K562 (cell line): ENCODE data around the gene FSTL3. TPM values are rescaled to one million over a fixed set of nuclear protein-coding genes. Genes with fewer than 3 reads are reported as not detected.

Experiments used
- ATAC-seq: fragments of 200-7000 bp; cut with Tn5 transposase; 3 replicates; pipeline ENCODE4 v1.9.1; 2020; ENCODE audit warnings: moderate library complexity
- BruUV-seq: library from RNA; stranded (reverse); fragments of 400-500 nt; replicated peaks from 2 replicates; lab custom pipeline; 2021; lab: Mats Ljungman, UMichigan
- CTCF ChIA-PET: fragments of 300-600 bp; formaldehyde crosslinking; extraction: SDS; loops from one replicate; lab custom pipeline; 2021; ENCODE audit warnings: low intra/inter-chr PET ratio; lab: Yijun Ruan, JAX
- POLR2A ChIA-PET: fragments of 300-600, 350-650 bp; sonication (Branson Sonifier 250); formaldehyde crosslinking; extraction: SDS; loops from one replicate; lab custom pipeline; 2021; ENCODE audit warnings: antibody characterized with exemption, inconsistent platforms; lab: Yijun Ruan, JAX
- DNase-seq, 4 experiments: peaks; one replicate each; pipeline versions ENCODE4 v3.0.0 to v3.0.0-alpha.2; 2011 to 2018; ENCODE audit warnings: low spot score in 3 of 4, mixed read lengths in 3 of 4; ENCODE audit errors: extremely low read depth in 1 of 4
- FAIRE-seq: peaks from 2 replicates; lab custom pipeline; 2011; peaks lifted over from hg19 to GRCh38; lab: Jason Lieb, UNC
- H2AFZ ChIP-seq: 2 replicates; pipeline ENCODE4 v1.6.0; 2011; ENCODE audit warnings: low read depth, low read length, control low read depth, inconsistent platforms
- H3K27ac ChIP-seq: fragments of 200-600 bp; 3 replicates; pipeline ENCODE4 v1.8.0; 2011; ENCODE audit warnings: low read depth, mild to moderate bottlenecking, control low read depth, inconsistent platforms, low read length, moderate library complexity, mixed read lengths; ENCODE audit errors: extremely low read depth
- H3K27me3 ChIP-seq, 2 experiments: fragments of 300-600 bp in 1 of 2; 2 replicates in 1 of 2; 3 replicates in 1 of 2; pipeline versions ENCODE4 v1.6.0 to v1.8.0; 2011; ENCODE audit warnings: inconsistent platforms in 2 of 2, low read length in 2 of 2, mild to moderate bottlenecking in 1 of 2, mixed read lengths in 1 of 2, moderate library complexity in 1 of 2; ENCODE audit not compliant: control insufficient read depth in 2 of 2, insufficient read depth in 2 of 2
- H3K36me3 ChIP-seq: fragments of 300-600 bp; 3 replicates; pipeline ENCODE4 v1.8.0; 2011; ENCODE audit warnings: mild to moderate bottlenecking, low read length, inconsistent platforms; ENCODE audit not compliant: control insufficient read depth, insufficient read depth
- H3K4me1 ChIP-seq, 2 experiments: fragments of 200-600 bp in 1 of 2; replicated peaks in 1 of 2; 2 replicates in 1 of 2; 3 replicates in 1 of 2; pipeline versions ENCODE4 v1.5.1 to v1.8.0; 2011; ENCODE audit warnings: inconsistent platforms in 2 of 2, low read length in 2 of 2, mild to moderate bottlenecking in 1 of 2, mixed read lengths in 1 of 2, moderate library complexity in 1 of 2; ENCODE audit not compliant: control insufficient read depth in 2 of 2, insufficient read depth in 2 of 2
- H3K4me2 ChIP-seq: 2 replicates; pipeline ENCODE4 v1.6.1; 2011; ENCODE audit warnings: low read length, control low read depth, inconsistent platforms, mixed read lengths; ENCODE audit not compliant: insufficient read depth
- H3K4me3 ChIP-seq: fragments of 200-600 bp; sonication (generic), shearing (Covaris generic); 2 replicates; pipeline ENCODE4 v1.5.1; 2016; ENCODE audit warnings: control low read depth, inconsistent platforms
- H3K79me2 ChIP-seq: fragments of 200-600 bp; 3 replicates; pipeline ENCODE4 v1.8.0; 2011; ENCODE audit warnings: low read length, inconsistent platforms; ENCODE audit not compliant: control insufficient read depth, insufficient read depth
- H3K9ac ChIP-seq, 2 experiments: 2 replicates each; pipeline versions ENCODE4 v1.6.0 to v1.6.1; 2011; ENCODE audit warnings: low read depth in 2 of 2, low read length in 2 of 2, control low read depth in 1 of 2, inconsistent platforms in 1 of 2, mild to moderate bottlenecking in 1 of 2, mixed read lengths in 1 of 2; ENCODE audit not compliant: insufficient read depth in 1 of 2
- H3K9me1 ChIP-seq: one replicate; pipeline ENCODE4 v1.6.0; 2011; ENCODE audit warnings: inconsistent platforms, mild to moderate bottlenecking, low read length, moderate library complexity; ENCODE audit not compliant: control insufficient read depth, insufficient read depth
- H3K9me3 ChIP-seq: replicated peaks from 2 replicates; pipeline ENCODE4 v1.5.1; 2011; ENCODE audit warnings: low read depth, low read length, inconsistent platforms; ENCODE audit not compliant: control insufficient read depth, insufficient read depth
- H4K20me1 ChIP-seq: replicated peaks from 2 replicates; pipeline ENCODE4 v1.6.1; 2011; ENCODE audit warnings: low read length, inconsistent platforms, mixed read lengths; ENCODE audit not compliant: control insufficient read depth, insufficient read depth
- CCNT2 ChIP-seq: IDR thresholded peaks from 2 replicates; pipeline ENCODE4 v1.6.1; 2011; ENCODE audit warnings: borderline replicate concordance, low read depth, mild to moderate bottlenecking, moderate library complexity, mixed read lengths, low read length; ENCODE audit not compliant: insufficient read length; ENCODE audit errors: extremely low read depth
- CSDE1 ChIP-seq, 2 experiments: fragments of 450-650 bp; IDR thresholded peaks; 2 replicates each; pipeline ENCODE4 v1.6.1; 2016; ENCODE audit warnings: mild to moderate bottlenecking in 1 of 2
- ESRRA ChIP-seq: fragments of 450-650 bp; IDR thresholded peaks from 2 replicates; pipeline ENCODE4 v1.6.1; 2014; ENCODE audit warnings: low read depth, mild to moderate bottlenecking, moderate library complexity, borderline replicate concordance
- FOS ChIP-seq: IDR thresholded peaks from 3 replicates; pipeline ENCODE4 v1.6.1; 2011; ENCODE audit not compliant: insufficient read length; ENCODE audit errors: extremely low read depth
- L3MBTL2 ChIP-seq: fragments of 450-650 bp; IDR thresholded peaks from 2 replicates; pipeline ENCODE4 v1.6.1; 2016; ENCODE audit warnings: mild to moderate bottlenecking, moderate library complexity
- RBM15 ChIP-seq: fragments of 200-400 bp; formaldehyde crosslinking; IDR thresholded peaks from 2 replicates; pipeline ENCODE4 v1.6.1; 2018; ENCODE audit warnings: mild to moderate bottlenecking, low read length, moderate library complexity; ENCODE audit not compliant: insufficient read depth
- ZNF3 ChIP-seq: fragments of 250-450 bp; sonication (Bioruptor Pico); IDR thresholded peaks from 2 replicates; pipeline ENCODE4 v1.5.0; 2021; ENCODE audit warnings: mild to moderate bottlenecking, moderate library complexity
- ZNF695 ChIP-seq: fragments of 450-650 bp; formaldehyde crosslinking; IDR thresholded peaks from 2 replicates; pipeline ENCODE4 v1.4.0; 2020; ENCODE audit warnings: mild to moderate bottlenecking, moderate library complexity
- WGBS: fragments of 100-300 bp; shearing (Covaris generic); methylation state at CpG from one replicate; pipeline ENCODE4 v1.1.6; 2016; ENCODE audit warnings: low coverage, mixed read lengths; ENCODE audit not compliant: insufficient coverage; ENCODE audit errors: missing lambda C conversion rate; 5-methylcytosine and 5-hydroxymethylcytosine counted together
- in situ Hi-C: fragments of 300-500 bp; cut with MboI; formaldehyde crosslinking; loops from 4 replicates; pipeline ENCODE4 v1.15.0; 2018; ENCODE audit warnings: inconsistent platforms, mixed read lengths
- intact Hi-C: fragments of 100-400 bp; cut with micrococcal nuclease; formaldehyde crosslinking; loops from 2 replicates; pipeline ENCODE4 v1.14.2; 2022
- polyA plus RNA-seq, 8 experiments: library from polyadenylated mRNA; depleted of rRNA in 4 of 8; stranded (reverse) in 5 of 8; unstranded in 3 of 8; fragments of >200 nt; fragmentation: Nextera tagmentation in 2 of 8; fragmentation: Illumina TruSeq in 1 of 8; extraction: Ambion mirVana in 2 of 8; extraction: Trizol in 1 of 8; gene quantifications; 2 replicates each; pipeline versions ENCODE4 v1.2.1 to v1.2.3, GENCODE V29; 2011 to 2014; ENCODE audit warnings: inconsistent platforms in 1 of 8, missing spikeins in 1 of 8
- total RNA-seq, 7 experiments: library from RNA; depleted of rRNA in 6 of 7; stranded (reverse); fragments of >200 nt in 6 of 7; fragmentation: Illumina TruSeq in 2 of 7; extraction: Trizol in 2 of 7; gene quantifications; 2 replicates each; pipeline versions ENCODE4 v1.2.1 to v1.2.3, GENCODE V29; 2011 to 2021; ENCODE audit warnings: low replicate concordance in 1 of 7
- TF ChIP-seq, protein P1 (sequence below), 2 experiments: fragments of 450-650 bp in 1 of 2; sonication (generic) in 1 of 2; formaldehyde crosslinking; conservative IDR thresholded peaks; 2 replicates each; pipeline versions ENCODE4 v1.4.0 to v1.8.1; 2020 to 2022; ENCODE audit warnings: mild to moderate bottlenecking in 1 of 2, missing genetic modification reagents in 1 of 2
- TF ChIP-seq, protein P2 (sequence below), 2 experiments: fragments of 250-450 bp in 1 of 2; fragments of 450-650 bp in 1 of 2; sonication (Bioruptor Pico) in 1 of 2; IDR thresholded peaks; 2 replicates each; pipeline versions ENCODE4 v1.6.1 to v1.8.0; 2016 to 2021; ENCODE audit warnings: mild to moderate bottlenecking in 2 of 2, moderate library complexity in 2 of 2, missing compliant biosample characterization in 1 of 2, missing genetic modification characterization in 1 of 2
- TF ChIP-seq, protein P3 (sequence below): fragments of 250-450 bp; sonication (Bioruptor Pico); IDR thresholded peaks from 2 replicates; pipeline ENCODE4 v1.9.0; 2021; ENCODE audit warnings: mild to moderate bottlenecking, inconsistent platforms
- TF ChIP-seq, protein P4 (sequence below): fragments of 450-650 bp; IDR thresholded peaks from 2 replicates; pipeline ENCODE4 v1.6.1; 2014; ENCODE audit warnings: low read depth, mild to moderate bottlenecking, moderate library complexity, borderline replicate concordance

The FSTL3 gene
- total and polyA plus RNA-seq, 9 of the 15 experiments (the other 6 are each of a cell fraction or from before 2014, with no cell fraction given): 0.35 to 6.8 (median 4.2) TPM; not detected in 1

DNA sequence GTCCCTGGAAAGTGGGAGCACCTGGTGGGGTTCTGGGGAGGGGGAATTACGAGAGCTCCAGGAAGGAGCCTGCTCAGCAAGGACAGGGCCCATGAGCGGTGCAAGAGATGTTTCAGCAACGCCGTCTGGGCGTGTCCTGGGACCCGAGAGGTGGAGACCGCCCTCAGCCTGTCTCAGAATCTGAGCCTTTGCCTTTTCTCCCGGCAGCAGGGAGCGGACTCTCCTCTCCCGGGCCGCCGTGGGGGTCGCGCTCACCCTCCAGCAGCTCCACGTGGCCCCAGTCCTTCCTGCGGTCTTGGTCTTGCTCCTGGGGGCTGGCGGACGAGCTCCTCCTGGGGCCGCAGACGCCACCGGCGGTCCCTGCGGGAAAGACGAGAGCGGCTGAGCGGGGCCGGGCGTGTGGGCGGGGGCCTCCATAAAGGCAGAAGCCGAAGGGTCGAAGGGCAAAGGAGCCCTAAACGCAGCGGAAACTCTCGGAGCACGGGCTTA, 43.6 kb upstream of the FSTL3 start (continued):
- TF ChIP-seq, protein P1, sequence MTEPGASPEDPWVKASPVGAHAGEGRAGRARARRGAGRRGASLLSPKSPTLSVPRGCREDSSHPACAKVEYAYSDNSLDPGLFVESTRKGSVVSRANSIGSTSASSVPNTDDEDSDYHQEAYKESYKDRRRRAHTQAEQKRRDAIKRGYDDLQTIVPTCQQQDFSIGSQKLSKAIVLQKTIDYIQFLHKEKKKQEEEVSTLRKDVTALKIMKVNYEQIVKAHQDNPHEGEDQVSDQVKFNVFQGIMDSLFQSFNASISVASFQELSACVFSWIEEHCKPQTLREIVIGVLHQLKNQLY (CRISPR knock-in tag; conservative IDR thresholded peaks at IDR 0.05): no peak

DNA sequence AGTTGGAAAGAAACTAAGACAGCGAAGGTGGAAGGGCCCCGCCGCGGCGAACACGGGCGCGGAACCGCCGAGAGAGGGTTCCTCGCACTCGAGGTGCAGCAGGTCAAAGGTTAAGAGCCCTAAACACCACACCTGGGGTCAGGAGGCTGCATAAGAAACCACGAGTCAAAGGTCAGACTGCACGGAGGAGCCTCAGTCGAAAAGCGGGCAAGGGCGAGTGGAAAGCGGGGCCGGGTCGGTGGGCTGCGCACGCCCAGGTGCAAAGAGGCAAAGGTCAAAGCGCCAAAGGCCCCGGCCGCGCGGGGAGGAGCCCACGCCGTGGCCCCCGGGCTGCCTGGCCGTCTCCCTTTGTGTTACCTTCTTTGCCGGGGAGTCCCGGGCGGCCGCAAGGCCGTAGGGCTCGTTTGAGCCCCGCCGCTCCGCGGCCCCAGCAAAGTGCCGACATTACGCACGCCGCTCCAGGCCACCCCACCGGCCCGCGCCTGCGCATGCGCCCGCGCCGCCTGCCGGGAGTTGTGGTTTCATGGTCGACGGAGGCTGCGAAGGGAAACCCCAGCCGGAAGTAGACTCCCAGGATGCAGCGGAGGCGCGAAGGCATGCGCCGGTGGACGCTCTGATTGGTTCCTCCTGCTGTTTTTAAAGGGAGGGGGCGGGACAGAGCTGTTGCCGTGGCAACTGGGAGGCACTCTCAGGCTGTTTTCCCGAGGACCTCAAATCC, 43.0 kb upstream of the FSTL3 start, which contains the start of gene POLRMT:
TSS of gene POLRMT (minus strand) at position 470 of the 718 bp plus-strand sequence. CDS start at position 445, 25 bp downstream.
- peak; percentile 96 for ATAC-seq
- TF ChIP-seq CSDE1 (IDR thresholded peaks at IDR 0.05) (peak in 1 of 2 experiments; percentile 95; a peak in 2 of 4 replicates), L3MBTL2 (peak; percentile 95), ZNF695 (CRISPR knock-in tag) (no peak), RBM15 (no peak), CCNT2 (peak; percentile 78), ESRRA (peak; percentile 59; the same call in 1 of the 2 replicates), ZNF3 (CRISPR knock-in tag) (no peak), FOS (peak; percentile 86)
- TF ChIP-seq, protein P2, sequence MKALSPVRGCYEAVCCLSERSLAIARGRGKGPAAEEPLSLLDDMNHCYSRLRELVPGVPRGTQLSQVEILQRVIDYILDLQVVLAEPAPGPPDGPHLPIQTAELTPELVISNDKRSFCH (CRISPR knock-in tag; IDR thresholded peaks at IDR 0.05): no peak
- TF ChIP-seq, protein P2 (tag; IDR thresholded peaks at IDR 0.05): 0 out of 2 replicates have a peak, but pooled peaks have one; percentile 51
- TF ChIP-seq, protein P3, sequence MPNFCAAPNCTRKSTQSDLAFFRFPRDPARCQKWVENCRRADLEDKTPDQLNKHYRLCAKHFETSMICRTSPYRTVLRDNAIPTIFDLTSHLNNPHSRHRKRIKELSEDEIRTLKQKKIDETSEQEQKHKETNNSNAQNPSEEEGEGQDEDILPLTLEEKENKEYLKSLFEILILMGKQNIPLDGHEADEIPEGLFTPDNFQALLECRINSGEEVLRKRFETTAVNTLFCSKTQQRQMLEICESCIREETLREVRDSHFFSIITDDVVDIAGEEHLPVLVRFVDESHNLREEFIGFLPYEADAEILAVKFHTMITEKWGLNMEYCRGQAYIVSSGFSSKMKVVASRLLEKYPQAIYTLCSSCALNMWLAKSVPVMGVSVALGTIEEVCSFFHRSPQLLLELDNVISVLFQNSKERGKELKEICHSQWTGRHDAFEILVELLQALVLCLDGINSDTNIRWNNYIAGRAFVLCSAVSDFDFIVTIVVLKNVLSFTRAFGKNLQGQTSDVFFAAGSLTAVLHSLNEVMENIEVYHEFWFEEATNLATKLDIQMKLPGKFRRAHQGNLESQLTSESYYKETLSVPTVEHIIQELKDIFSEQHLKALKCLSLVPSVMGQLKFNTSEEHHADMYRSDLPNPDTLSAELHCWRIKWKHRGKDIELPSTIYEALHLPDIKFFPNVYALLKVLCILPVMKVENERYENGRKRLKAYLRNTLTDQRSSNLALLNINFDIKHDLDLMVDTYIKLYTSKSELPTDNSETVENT (CRISPR knock-in tag): 0 out of 2 replicates have a peak, but pooled peaks have one; percentile 21
- TF ChIP-seq, protein P4, sequence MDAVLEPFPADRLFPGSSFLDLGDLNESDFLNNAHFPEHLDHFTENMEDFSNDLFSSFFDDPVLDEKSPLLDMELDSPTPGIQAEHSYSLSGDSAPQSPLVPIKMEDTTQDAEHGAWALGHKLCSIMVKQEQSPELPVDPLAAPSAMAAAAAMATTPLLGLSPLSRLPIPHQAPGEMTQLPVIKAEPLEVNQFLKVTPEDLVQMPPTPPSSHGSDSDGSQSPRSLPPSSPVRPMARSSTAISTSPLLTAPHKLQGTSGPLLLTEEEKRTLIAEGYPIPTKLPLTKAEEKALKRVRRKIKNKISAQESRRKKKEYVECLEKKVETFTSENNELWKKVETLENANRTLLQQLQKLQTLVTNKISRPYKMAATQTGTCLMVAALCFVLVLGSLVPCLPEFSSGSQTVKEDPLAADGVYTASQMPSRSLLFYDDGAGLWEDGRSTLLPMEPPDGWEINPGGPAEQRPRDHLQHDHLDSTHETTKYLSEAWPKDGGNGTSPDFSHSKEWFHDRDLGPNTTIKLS: peak; percentile 65; the same call in 1 of the 2 replicates

More for the DNA sequence above, 43.0 kb upstream of the FSTL3 start, which contains the start of gene POLRMT:
- peak within 1 kb of the TSS; percentile 70 for H3K4me3 ChIP-seq
- in situ Hi-C loops (no loop called here), intact Hi-C loops (no loop called here)
- no peaks in the 10 kb centered on the region for H3K9me3 ChIP-seq
- peaks cover 38% of the 10 kb centered on the region; the same call in 2 of the 3 replicates for H3K36me3 ChIP-seq
- H4K20me1 ChIP-seq: no peaks in the 10 kb centered on the region
- BruUV-seq: TSS peak; percentile 65
- CTCF ChIA-PET: no interaction called here
- no peaks in the 10 kb centered on the region for H3K27me3 ChIP-seq
- peak within 1 kb of the TSS; percentile 87 for H3K4me2 ChIP-seq
- peak; percentile 97 for FAIRE-seq
- no peaks in the 10 kb centered on the region for H3K9me1 ChIP-seq
- peak within 1 kb of the TSS; percentile 85 for H3K27ac ChIP-seq
- peaks cover 0 to 50% of the 10 kb centered on the region in 2 experiments; a peak in 4 of 5 replicates for H3K4me1 ChIP-seq
- H3K79me2 ChIP-seq: peaks cover 46% of the 10 kb centered on the region
- H2AFZ ChIP-seq: peak within 1 kb of the TSS; percentile 87
- DNase-seq: peak; percentile 97 to 100 (median 98)
- WGBS: under 1% methylated on average over 48 of the region's 67 CpGs
- H3K9ac ChIP-seq: peak within 1 kb of the TSS; percentile 88 to 95
- POLR2A ChIA-PET: interaction anchor here (0.6 to 1.0 kb wide), 3 partner anchors 8 to 36 kb away, joined by 4 to 6 read pairs (median 6); no protein-coding TSS in a partner anchor
